Osteocyte (in vitro differentiated cells): ENCODE measurements around the gene WDR70. TPM values are rescaled to one million over a fixed set of nuclear protein-coding genes. Genes with fewer than 3 reads are reported as not detected.

Experiments
- DNase-seq: peaks from one replicate; pipeline ENCODE4 v3.0.0; 2021; ENCODE audit warnings: mixed read lengths; ENCODE audit not compliant: unreplicated experiment; ENCODE audit errors: extremely low spot score
- H3K27ac Mint-ChIP-seq: one replicate; pipeline ENCODE4 v1.8.0; 2021; ENCODE audit warnings: mild to moderate bottlenecking, mixed read lengths; ENCODE audit not compliant: unreplicated experiment
- H3K27me3 Mint-ChIP-seq: one replicate; pipeline ENCODE4 v1.8.0; 2021; ENCODE audit warnings: mixed read lengths; ENCODE audit not compliant: unreplicated experiment
- H3K36me3 Mint-ChIP-seq: one replicate; pipeline ENCODE4 v1.8.0; 2021; ENCODE audit warnings: mixed read lengths; ENCODE audit not compliant: unreplicated experiment
- H3K4me1 Mint-ChIP-seq: one replicate; pipeline ENCODE4 v1.8.0; 2021; ENCODE audit warnings: mixed read lengths; ENCODE audit not compliant: unreplicated experiment
- H3K4me3 Mint-ChIP-seq: one replicate; pipeline ENCODE4 v1.8.0; 2021; ENCODE audit warnings: mild to moderate bottlenecking, moderate library complexity, mixed read lengths; ENCODE audit not compliant: unreplicated experiment
- H3K9me3 Mint-ChIP-seq: one replicate; pipeline ENCODE4 v1.8.0; 2021; ENCODE audit warnings: mixed read lengths; ENCODE audit not compliant: unreplicated experiment
- total RNA-seq: library from RNA; stranded (reverse); gene quantifications from 2 replicates; pipeline ENCODE4 v1.2.1, GENCODE V29; 2021
- TF ChIP-seq, protein P1 (sequence below): fragments of 200-600 bp; sonication (generic); IDR thresholded peaks from 2 replicates; pipeline ENCODE4 v1.5.0; 2021; ENCODE audit warnings: antibody characterized with exemption, mild to moderate bottlenecking, moderate library complexity

WDR70 gene
- total RNA-seq, 1 donor from 2014 or later, result 35.4 TPM

DNA sequence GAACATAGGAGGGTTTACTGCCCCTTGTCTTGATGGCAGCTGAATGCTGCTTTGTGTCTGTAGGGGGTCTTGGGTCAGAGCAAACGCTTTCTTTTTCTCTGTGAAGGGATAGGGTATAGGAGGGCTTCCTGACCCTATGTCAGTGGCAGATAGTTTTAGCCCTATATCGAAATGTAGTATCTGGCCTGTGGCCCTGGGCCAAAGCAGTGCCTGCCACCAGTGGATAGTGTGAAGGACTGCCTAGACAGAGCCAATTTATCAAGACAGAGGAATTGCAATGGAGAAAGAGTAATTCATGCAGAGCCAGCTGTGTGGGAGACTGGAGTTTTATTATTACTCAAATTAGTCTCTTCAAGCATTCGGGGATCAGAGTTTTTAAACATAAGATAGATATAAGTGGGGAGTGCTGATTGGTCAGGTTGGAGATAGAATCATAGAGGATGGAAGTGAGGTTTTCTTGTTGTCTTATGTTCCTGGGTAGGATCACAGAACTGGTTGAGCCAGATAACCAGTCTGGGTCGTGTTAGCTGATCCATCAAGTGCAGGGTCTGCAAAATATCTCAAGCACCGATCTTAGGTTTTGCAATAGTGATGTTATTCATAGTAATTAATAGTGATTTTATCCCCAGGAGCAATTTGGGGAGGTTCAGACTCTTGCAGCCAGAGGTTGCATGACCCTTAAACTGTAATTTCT is 282.3 kb downstream of the WDR70 start:
- no peak for DNase-seq
- H3K9me3 Mint-ChIP-seq, result no peaks in the 10 kb centered on the region
- H3K36me3 Mint-ChIP-seq, result peaks cover 4% of the 10 kb centered on the region
- no peak overlapping the region for H3K4me3 Mint-ChIP-seq
- H3K4me1 Mint-ChIP-seq, result peaks cover 18% of the 10 kb centered on the region
- TF ChIP-seq, protein P1, sequence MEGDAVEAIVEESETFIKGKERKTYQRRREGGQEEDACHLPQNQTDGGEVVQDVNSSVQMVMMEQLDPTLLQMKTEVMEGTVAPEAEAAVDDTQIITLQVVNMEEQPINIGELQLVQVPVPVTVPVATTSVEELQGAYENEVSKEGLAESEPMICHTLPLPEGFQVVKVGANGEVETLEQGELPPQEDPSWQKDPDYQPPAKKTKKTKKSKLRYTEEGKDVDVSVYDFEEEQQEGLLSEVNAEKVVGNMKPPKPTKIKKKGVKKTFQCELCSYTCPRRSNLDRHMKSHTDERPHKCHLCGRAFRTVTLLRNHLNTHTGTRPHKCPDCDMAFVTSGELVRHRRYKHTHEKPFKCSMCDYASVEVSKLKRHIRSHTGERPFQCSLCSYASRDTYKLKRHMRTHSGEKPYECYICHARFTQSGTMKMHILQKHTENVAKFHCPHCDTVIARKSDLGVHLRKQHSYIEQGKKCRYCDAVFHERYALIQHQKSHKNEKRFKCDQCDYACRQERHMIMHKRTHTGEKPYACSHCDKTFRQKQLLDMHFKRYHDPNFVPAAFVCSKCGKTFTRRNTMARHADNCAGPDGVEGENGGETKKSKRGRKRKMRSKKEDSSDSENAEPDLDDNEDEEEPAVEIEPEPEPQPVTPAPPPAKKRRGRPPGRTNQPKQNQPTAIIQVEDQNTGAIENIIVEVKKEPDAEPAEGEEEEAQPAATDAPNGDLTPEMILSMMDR, result no peak
- no peaks in the 10 kb centered on the region for H3K27me3 Mint-ChIP-seq
- no peak overlapping the region for H3K27ac Mint-ChIP-seq

- H3K27me3 Mint-ChIP-seq, result no peaks in the 10 kb centered on the region
- no peaks in the 10 kb centered on the region for H3K9me3 Mint-ChIP-seq
- H3K27ac Mint-ChIP-seq, result no peak overlapping the region
- H3K4me3 Mint-ChIP-seq, result no peak overlapping the region
- TF ChIP-seq, protein P1, result no peak
- DNase-seq, result no peak
- H3K36me3 Mint-ChIP-seq, result peaks cover 4% of the 10 kb centered on the region
- H3K4me1 Mint-ChIP-seq, result peaks cover 18% of the 10 kb centered on the region
Measured at GRCh38 chr5:37661951-37662350, 282.8 kb downstream of the WDR70 start.

DNA sequence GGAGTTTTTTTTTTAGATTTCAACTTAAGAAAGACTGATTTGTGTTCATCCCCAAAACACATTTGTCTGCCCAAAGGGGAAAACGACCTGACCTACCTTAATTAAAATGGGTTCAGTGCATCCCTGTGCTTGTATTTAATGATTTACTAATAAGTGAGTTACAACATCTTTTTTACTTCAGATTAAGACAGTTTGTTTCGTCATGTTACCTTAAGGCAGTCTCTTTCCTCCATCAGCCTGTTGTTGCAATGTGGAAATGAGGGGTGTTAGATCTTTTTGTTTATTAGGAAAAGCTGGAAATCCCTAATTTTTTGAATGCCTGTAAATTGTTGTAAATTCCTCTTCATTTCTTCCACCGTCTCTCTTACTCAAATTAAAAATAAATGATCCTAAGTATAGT is 283.2 kb downstream of the WDR70 start:
- no peaks in the 10 kb centered on the region for H3K9me3 Mint-ChIP-seq
- TF ChIP-seq, protein P1, result no peak

DNA sequence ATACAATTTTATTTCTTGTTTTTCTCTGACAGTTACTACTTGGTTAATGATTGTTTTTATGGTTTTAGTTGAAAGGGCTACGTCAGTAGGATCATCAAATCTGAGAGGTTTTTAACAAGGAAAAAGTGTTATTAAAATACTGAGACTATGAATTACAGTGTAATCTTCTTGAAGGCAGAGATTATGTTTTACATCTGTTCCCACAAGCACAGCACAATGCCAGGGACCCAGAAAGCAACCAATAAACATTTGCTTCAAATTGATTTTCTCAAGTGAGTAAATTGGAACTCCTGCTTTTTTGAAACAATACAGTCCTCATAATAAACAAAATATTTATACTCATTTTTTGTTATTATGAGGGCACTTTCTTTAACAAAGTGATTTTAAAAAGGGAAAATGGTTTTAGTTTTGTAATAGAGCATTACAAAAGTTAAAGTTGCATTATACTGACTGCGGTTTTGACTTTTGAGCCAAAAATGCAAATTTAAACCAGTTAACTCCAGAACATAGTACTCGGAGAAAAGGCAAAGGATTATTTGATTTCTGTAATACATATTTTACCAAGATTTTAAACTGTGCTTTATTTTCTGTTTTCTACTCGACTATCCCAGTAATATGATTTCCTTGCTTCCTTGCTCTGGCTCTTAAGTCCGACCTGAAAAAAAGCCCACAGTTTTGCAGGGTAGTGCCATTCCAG is 283.8 kb downstream of the WDR70 start:
- Mint-ChIP-seq H3K27me3 (no peaks in the 10 kb centered on the region), H3K9me3 (no peaks in the 10 kb centered on the region), H3K36me3 (peaks cover 4% of the 10 kb centered on the region), H3K4me1 (peaks cover 22% of the 10 kb centered on the region), H3K27ac (no peak overlapping the region), H3K4me3 (no peak overlapping the region)
- TF ChIP-seq, protein P1, result no peak
- no peak for DNase-seq

More for the DNA sequence above, 283.2 kb downstream of the WDR70 start:
- no peak overlapping the region for H3K27ac Mint-ChIP-seq
- no peaks in the 10 kb centered on the region for H3K27me3 Mint-ChIP-seq
- peaks cover 4% of the 10 kb centered on the region for H3K36me3 Mint-ChIP-seq
- no peak overlapping the region for H3K4me3 Mint-ChIP-seq
- no peak for DNase-seq
- peaks cover 19% of the 10 kb centered on the region for H3K4me1 Mint-ChIP-seq

- Mint-ChIP-seq H3K27ac (no peak overlapping the region), H3K4me1 (peaks cover 22% of the 10 kb centered on the region), H3K4me3 (no peak overlapping the region), H3K36me3 (peaks cover 4% of the 10 kb centered on the region), H3K9me3 (no peaks in the 10 kb centered on the region), H3K27me3 (no peaks in the 10 kb centered on the region)
- DNase-seq, result no peak
- TF ChIP-seq, protein P1, result no peak
Measured at GRCh38 chr5:37663538-37663937, 284.4 kb downstream of the WDR70 start.
